Effector memory CD8-positive, alpha-beta T cell (primary cell): ENCODE measurements around the gene GJD4.

Source experiments
- ATAC-seq: fragments of 150-1000 bp; cut with Tn5 transposase; replicated peaks from 2 replicates; pipeline ENCODE4 v1.10.0; 2021; ENCODE audit warnings: mild to moderate bottlenecking, moderate library complexity
- DNase-seq, 3 experiments: peaks; one replicate each; pipeline ENCODE4 v3.0.0; 2021
- H3K27ac Mint-ChIP-seq, 2 donors: one replicate each; pipeline ENCODE4 v1.8.0; 2022; ENCODE audit warnings: mild to moderate bottlenecking in 2 of 2, mixed read lengths in 2 of 2, moderate library complexity in 2 of 2
- H3K27me3 Mint-ChIP-seq, 2 donors: one replicate each; pipeline ENCODE4 v1.8.0; 2022; ENCODE audit warnings: mixed read lengths in 2 of 2
- H3K36me3 Mint-ChIP-seq: one replicate; pipeline ENCODE4 v1.8.0; 2022; ENCODE audit warnings: mild to moderate bottlenecking, moderate library complexity, mixed read lengths; ENCODE audit not compliant: insufficient read depth
- H3K4me1 Mint-ChIP-seq, 2 donors: one replicate each; pipeline ENCODE4 v1.8.0; 2022; ENCODE audit warnings: low read depth in 2 of 2, mixed read lengths in 2 of 2
- H3K4me3 Mint-ChIP-seq, 2 donors: one replicate each; pipeline ENCODE4 v1.8.0; 2022; ENCODE audit warnings: mild to moderate bottlenecking in 2 of 2, mixed read lengths in 2 of 2, moderate library complexity in 2 of 2
- H3K9me3 Mint-ChIP-seq, 2 donors: one replicate each; pipeline ENCODE4 v1.8.0; 2022; ENCODE audit warnings: mixed read lengths in 2 of 2

GJD4 gene

DNA sequence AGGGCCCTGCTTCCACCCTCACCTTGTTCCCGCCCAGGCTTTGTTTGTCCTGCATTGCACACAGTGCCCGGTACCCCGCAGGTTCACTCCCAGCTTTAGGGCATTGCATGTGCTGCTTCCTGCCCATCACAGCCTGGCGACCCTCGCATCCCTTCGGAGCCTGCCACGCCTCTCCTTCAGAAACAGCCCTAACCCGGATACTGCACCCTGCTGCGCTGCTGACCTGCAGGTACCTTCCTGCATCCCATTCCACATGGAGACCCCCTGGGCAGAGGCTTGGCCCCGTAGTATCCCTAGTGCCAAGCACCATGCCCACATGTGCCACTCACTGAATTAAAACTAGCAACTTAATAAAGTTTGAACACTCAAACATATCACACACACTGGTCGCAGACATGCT, 19.8 kb upstream of the GJD4 start:
- no peak for DNase-seq
- no peak for ATAC-seq
- H3K9me3 Mint-ChIP-seq = no peaks in the 10 kb centered on the region
- no peak overlapping the region for H3K4me3 Mint-ChIP-seq
- no peak overlapping the region for H3K27ac Mint-ChIP-seq
- no peaks in the 10 kb centered on the region for H3K4me1 Mint-ChIP-seq
- no peaks in the 10 kb centered on the region for H3K36me3 Mint-ChIP-seq
- H3K27me3 Mint-ChIP-seq = peaks cover 23 to 50% of the 10 kb centered on the region in 2 donors

DNA sequence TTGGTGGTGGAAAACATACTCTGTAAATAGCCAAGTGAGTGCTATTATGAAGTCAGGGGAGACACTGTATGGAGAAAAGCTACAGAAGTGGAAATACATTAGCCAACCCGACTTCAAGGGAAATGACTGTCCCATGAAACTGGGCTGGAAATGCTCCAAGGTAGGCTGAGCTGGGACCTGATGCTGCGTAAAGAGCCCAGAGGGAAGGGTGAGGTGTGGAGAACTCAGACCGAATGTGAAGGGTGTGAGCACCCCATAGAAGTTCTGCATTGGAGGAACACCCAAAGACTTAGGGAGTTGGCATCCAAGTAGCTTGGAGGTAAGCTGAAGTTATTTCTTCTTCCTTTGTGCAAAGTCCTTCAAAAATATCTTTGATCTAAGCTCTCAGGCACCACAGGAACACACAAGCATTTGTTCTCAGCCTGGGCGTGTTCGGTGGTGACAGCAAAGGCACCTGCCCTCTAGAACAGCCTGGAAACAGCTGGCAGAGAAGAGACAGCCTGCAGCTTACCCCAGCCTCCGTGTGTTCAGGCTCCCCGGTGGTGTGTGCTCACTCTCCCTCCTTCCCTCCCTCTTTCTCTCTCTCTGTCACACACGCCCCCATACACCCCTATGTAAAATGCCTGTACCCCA, 19.1 kb upstream of the GJD4 start:
- Mint-ChIP-seq H3K4me3 (no peak overlapping the region), H3K9me3 (peaks cover 2 to 5% of the 10 kb centered on the region in 2 donors), H3K4me1 (no peaks in the 10 kb centered on the region), H3K27me3 (peaks cover 27 to 50% of the 10 kb centered on the region in 2 donors), H3K36me3 (no peaks in the 10 kb centered on the region), H3K27ac (no peak overlapping the region)
- no peak for DNase-seq
- ATAC-seq = no peak

DNA sequence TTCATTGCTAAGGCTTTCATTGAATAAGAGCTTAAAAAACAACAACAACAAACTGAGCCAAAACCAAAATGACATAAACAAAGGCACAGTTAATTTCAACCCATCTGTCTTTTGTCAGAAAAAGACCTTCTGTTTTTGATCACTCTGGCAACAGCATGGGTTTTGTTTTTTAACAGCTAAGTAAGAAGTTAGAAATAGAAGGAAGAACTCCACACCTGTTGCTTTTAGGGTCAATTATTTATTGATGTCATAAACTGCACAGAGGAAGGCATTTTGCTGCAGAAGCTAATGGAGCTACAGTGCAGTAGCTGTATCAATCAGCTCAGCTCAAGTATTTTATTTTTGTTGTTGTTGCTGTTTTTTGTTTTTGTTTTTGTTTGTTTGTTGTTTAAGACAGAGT, 16.3 kb upstream of the GJD4 start:
- no peaks in the 10 kb centered on the region for H3K4me1 Mint-ChIP-seq
- DNase-seq = no peak
- peaks cover 28 to 50% of the 10 kb centered on the region in 2 donors for H3K27me3 Mint-ChIP-seq
- peaks cover 2 to 7% of the 10 kb centered on the region in 2 donors for H3K9me3 Mint-ChIP-seq
- no peak for ATAC-seq
- H3K27ac Mint-ChIP-seq = no peak overlapping the region
- H3K36me3 Mint-ChIP-seq = no peaks in the 10 kb centered on the region
- H3K4me3 Mint-ChIP-seq = no peak overlapping the region

DNA sequence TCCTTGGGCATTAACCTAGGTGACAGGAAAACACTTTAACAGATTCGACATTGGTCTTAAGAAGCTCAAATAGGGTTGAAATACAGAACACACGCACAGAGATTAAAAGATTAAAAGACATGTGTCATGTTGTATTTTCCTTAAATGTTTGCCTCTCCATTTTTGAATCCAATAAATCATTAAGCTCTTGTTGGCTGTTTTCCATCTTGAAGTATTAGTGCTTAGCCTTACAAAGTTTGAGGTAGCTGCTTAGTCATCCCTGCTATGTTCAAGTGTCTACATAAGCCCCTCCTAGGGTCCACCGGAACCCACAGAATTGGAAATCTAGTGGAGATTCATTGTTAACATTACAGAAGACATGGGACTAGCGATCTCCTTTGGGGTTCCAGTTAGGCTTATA, 12.7 kb upstream of the GJD4 start:
- H3K27ac Mint-ChIP-seq = no peak overlapping the region
- no peak for DNase-seq
- no peak overlapping the region for H3K4me3 Mint-ChIP-seq
- H3K36me3 Mint-ChIP-seq = peaks cover 3% of the 10 kb centered on the region
- no peaks in the 10 kb centered on the region for H3K4me1 Mint-ChIP-seq
- peaks cover 2 to 7% of the 10 kb centered on the region in 2 donors for H3K9me3 Mint-ChIP-seq
- ATAC-seq = no peak
- H3K27me3 Mint-ChIP-seq = peaks cover 11 to 16% of the 10 kb centered on the region in 2 donors

DNA sequence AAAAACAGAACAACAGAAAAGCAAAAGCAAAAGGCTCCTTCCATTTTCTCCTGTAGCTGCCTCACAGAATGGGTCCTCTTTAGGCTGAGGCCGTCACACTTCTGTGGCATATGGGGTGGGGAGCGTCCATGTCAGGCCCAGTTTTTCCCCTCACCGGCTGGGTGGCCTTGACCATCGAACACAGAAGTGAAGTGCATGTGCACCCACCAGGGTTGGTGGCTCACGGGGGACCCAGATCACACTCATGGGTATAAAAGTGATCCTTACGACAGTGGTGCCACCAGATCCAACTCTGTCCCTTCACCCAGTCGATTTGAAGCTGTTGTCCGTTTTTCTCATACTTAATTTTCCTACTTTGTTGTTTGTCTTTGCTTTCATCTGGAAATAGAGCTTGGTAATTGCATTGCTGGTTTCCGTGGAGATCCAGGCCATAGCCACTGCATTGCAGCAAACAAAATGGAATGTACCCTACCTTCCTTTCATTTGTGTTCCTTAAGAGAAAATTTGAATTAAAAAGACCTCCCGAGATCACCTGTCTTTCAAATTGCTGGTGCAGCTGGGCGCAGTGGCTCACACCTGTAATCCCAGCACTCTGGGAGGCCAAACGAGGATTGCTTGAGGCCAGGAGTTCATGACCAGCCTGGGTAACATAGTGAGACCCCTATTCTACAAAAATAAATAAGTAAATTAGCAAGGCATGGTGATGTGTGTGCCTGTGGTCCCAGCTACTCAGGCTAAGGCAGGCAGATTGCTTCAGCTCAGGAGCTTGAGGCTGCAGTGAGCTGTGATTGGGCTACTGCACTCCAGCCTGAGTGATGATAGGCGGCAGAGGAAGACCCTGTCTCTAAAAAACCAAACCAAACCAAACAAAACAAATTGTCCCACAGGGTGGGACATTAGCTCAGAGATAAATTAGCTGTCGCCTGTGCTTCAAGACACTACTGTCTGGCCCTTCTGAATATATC, 10.7 kb upstream of the GJD4 start:
- Mint-ChIP-seq H3K4me3 (no peak overlapping the region), H3K27me3 (peaks cover 15 to 16% of the 10 kb centered on the region in 2 donors), H3K4me1 (no peaks in the 10 kb centered on the region), H3K9me3 (peaks cover 2 to 7% of the 10 kb centered on the region in 2 donors), H3K27ac (no peak overlapping the region), H3K36me3 (peaks cover 3% of the 10 kb centered on the region)
- no peak for ATAC-seq
- no peak for DNase-seq

DNA sequence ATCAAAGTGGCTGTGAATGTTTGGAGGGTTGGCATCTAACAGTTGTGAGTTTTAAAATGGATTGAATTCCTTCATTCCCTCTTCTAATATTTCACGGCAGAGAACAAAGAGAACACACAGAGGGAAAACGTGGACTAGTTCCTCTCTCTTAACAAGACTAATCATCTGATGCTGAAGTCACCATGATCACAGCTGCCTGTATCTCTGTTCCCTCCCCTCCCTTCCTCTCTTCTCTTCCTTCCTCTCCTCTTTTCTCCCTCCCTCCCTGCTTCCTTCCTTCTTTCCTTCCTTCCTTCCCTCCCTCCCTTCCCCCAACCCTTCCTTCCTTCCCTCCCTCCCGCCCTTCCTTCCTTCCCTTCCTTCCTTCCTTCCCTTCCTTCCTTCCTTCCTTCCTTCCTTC, 10.0 kb upstream of the GJD4 start:
- Mint-ChIP-seq H3K4me3 (no peak overlapping the region), H3K27me3 (peaks cover 22 to 23% of the 10 kb centered on the region in 2 donors)
- ATAC-seq = no peak

DNA sequence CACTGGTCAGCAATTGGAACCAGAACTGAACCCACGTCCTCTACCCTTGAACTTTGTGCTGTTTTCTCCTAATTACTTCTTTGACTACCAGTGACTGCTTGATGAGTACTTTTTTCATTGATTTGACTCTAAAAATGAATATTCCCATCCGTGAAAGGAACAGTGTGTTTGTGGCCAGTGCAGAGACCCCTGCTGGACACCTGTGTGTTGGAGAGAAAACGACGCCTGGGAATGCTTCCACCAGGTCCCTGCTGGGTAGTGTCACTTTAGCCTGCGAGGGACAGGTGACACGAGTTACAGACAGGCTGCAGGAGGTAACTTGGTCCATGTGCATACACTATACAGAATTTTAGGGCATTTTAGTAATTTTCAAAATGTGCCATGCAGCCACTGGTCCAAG, 6.8 kb upstream of the GJD4 start:
- no peak overlapping the region for H3K4me3 Mint-ChIP-seq
- no peak for ATAC-seq
- H3K27me3 Mint-ChIP-seq = peaks cover 33 to 48% of the 10 kb centered on the region in 2 donors
- no peaks in the 10 kb centered on the region for H3K9me3 Mint-ChIP-seq
- DNase-seq = no peak
- H3K36me3 Mint-ChIP-seq = peaks cover 3% of the 10 kb centered on the region
- no peaks in the 10 kb centered on the region for H3K4me1 Mint-ChIP-seq
- no peak overlapping the region for H3K27ac Mint-ChIP-seq

More for the DNA sequence above, 10.0 kb upstream of the GJD4 start:
- DNase-seq = no peak
- Mint-ChIP-seq H3K36me3 (peaks cover 3% of the 10 kb centered on the region), H3K27ac (no peak overlapping the region), H3K4me1 (no peaks in the 10 kb centered on the region), H3K9me3 (peaks cover 2 to 7% of the 10 kb centered on the region in 2 donors)

DNA sequence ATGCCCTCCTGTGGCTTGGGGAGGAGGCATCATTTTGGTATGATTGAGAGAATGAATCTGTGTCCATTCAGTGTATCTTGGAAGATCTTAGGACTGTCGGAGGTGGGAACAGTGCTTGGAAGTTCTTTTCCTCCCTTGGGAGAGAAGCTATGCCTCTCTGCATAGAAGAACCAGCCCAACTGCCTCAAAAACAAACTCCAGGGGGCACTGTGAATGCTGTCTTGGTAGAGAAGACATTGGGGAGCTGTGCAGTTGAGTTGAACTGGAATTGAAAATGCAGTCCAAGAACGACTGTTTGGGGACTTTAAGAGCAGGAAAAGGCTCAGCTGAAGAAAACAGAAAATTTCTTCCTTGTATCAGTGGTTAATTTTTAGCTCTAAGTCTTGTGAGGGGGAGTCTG, 4.9 kb upstream of the GJD4 start:
- Mint-ChIP-seq H3K9me3 (no peaks in the 10 kb centered on the region), H3K4me1 (no peaks in the 10 kb centered on the region), H3K4me3 (no peak overlapping the region), H3K27me3 (peaks cover 51 to 66% of the 10 kb centered on the region in 2 donors), H3K27ac (no peak overlapping the region), H3K36me3 (no peaks in the 10 kb centered on the region)
- no peak for ATAC-seq
- DNase-seq = no peak

DNA sequence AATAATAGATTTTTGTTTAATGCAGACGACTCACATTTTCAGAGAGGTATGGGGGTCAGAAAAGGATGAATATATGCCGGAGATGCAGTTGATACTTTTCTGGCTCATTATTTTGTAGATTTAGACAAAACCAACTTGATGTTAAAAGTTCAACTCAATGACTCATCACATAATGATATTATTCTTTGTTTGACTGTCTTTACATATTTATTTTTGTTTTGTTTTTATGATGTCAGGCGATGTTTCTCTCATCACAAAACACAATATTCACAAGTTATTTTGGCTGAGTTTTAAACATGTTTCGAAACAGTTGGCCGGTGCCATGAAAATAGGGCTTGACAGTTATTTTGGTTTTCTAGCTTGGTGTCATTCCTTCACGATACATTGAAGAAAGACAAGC, 1.3 kb downstream of the GJD4 start:
- ATAC-seq (no peak), DNase-seq (no peak)
- H3K4me3 Mint-ChIP-seq = no peak overlapping the region
- no peaks in the 10 kb centered on the region for H3K9me3 Mint-ChIP-seq
- no peaks in the 10 kb centered on the region for H3K36me3 Mint-ChIP-seq
- peaks cover 0 to 5% of the 10 kb centered on the region in 2 donors for H3K4me1 Mint-ChIP-seq
- peaks cover 41 to 68% of the 10 kb centered on the region in 2 donors for H3K27me3 Mint-ChIP-seq
- H3K27ac Mint-ChIP-seq = no peak overlapping the region

DNA sequence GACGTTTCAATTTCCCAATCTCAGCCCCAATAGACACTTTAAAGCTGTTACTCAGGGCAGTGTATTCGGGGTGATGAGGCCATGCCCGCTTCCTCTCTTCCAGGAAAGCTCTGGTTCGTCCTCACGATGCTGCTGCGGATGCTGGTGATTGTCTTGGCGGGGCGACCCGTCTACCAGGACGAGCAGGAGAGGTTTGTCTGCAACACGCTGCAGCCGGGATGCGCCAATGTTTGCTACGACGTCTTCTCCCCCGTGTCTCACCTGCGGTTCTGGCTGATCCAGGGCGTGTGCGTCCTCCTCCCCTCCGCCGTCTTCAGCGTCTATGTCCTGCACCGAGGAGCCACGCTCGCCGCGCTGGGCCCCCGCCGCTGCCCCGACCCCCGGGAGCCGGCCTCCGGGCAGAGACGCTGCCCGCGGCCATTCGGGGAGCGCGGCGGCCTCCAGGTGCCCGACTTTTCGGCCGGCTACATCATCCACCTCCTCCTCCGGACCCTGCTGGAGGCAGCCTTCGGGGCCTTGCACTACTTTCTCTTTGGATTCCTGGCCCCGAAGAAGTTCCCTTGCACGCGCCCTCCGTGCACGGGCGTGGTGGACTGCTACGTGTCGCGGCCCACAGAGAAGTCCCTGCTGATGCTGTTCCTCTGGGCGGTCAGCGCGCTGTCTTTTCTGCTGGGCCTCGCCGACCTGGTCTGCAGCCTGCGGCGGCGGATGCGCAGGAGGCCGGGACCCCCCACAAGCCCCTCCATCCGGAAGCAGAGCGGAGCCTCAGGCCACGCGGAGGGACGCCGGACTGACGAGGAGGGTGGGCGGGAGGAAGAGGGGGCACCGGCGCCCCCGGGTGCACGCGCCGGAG, 2.6 kb downstream of the GJD4 start:
- no peak for DNase-seq
- H3K4me1 Mint-ChIP-seq = peaks cover 0 to 5% of the 10 kb centered on the region in 2 donors
- H3K9me3 Mint-ChIP-seq = no peaks in the 10 kb centered on the region
- no peaks in the 10 kb centered on the region for H3K36me3 Mint-ChIP-seq
- peaks cover 50 to 75% of the 10 kb centered on the region in 2 donors for H3K27me3 Mint-ChIP-seq
- ATAC-seq = no peak
- H3K27ac Mint-ChIP-seq = no peak overlapping the region
- H3K4me3 Mint-ChIP-seq = peak overlapping the region; percentile 67 to 69

DNA sequence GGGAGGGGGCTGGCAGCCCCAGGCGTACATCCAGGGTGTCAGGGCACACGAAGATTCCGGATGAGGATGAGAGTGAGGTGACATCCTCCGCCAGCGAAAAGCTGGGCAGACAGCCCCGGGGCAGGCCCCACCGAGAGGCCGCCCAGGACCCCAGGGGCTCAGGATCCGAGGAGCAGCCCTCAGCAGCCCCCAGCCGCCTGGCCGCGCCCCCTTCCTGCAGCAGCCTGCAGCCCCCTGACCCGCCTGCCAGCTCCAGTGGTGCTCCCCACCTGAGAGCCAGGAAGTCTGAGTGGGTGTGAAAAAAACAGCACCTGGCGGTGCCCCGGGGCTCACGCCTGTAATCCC, 3.2 kb downstream of the GJD4 start:
- Mint-ChIP-seq H3K36me3 (no peaks in the 10 kb centered on the region), H3K27me3 (peaks cover 48 to 71% of the 10 kb centered on the region in 2 donors), H3K4me3 (peak overlapping the region in 1 of 2 donors; percentile 27), H3K9me3 (no peaks in the 10 kb centered on the region), H3K4me1 (peaks cover 0 to 5% of the 10 kb centered on the region in 2 donors), H3K27ac (no peak overlapping the region)
- no peak for ATAC-seq
- no peak for DNase-seq

DNA sequence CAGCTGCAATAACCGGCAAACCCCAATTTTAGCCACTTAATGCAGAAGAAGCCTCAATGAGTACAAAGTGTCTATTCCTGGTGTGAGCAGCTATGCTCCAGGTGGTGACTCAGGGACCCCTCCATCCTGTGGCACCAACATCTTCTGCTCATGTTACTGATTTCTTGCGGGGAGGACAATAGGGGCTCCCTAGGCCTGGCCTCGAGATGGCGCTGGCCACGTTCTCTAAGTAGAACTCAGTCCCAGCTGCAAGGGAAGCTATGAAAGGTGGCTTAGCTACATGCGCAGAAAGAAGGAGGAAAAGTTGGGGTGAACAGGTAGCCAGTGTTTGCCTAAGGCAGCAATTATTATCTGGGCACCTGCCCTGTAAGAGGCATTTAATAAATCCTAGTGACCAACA, 6.6 kb downstream of the GJD4 start:
- no peaks in the 10 kb centered on the region for H3K36me3 Mint-ChIP-seq
- ATAC-seq (no peak), DNase-seq (no peak)
- H3K4me1 Mint-ChIP-seq = peaks cover 0 to 5% of the 10 kb centered on the region in 2 donors
- no peaks in the 10 kb centered on the region for H3K9me3 Mint-ChIP-seq
- no peak overlapping the region for H3K4me3 Mint-ChIP-seq
- no peak overlapping the region for H3K27ac Mint-ChIP-seq
- H3K27me3 Mint-ChIP-seq = peaks cover 37 to 78% of the 10 kb centered on the region in 2 donors

DNA sequence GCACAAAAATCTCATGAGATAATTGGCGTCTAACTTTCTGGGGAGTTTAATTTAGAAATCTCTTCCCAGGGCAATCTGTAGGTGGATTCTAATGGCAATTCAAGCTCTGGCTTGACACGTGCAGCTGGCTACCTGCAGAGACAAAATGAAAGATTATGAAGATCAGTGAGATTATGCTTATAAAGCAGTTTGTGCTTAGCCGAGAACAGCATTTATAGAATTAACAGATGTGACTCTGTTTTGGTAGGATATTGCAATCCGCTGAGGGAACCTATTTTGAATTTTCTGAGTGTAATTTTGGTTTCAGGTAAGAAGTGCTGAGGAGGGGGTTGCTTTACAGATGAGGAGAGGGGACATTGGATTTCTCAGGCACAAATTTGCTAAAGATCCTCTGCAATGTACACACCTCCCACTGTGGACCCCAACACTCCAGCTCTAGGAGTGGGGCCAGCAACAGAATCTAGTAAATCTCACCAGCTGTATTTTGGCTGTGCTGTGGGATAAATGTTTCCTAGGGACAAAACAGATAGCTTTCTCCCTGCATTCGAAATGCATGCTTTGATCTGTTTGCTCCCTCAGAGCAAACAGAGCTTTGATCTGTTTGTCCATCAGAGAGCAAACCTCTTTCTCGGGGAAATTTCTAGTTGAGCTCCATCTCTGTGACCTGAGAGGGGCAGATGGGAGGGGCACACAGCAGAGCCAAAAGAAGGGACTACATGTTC, 7.4 kb downstream of the GJD4 start:
- Mint-ChIP-seq H3K36me3 (no peaks in the 10 kb centered on the region), H3K27ac (no peak overlapping the region), H3K9me3 (no peaks in the 10 kb centered on the region), H3K4me3 (no peak overlapping the region), H3K27me3 (peaks cover 31 to 71% of the 10 kb centered on the region in 2 donors), H3K4me1 (peaks cover 0 to under 1% of the 10 kb centered on the region in 2 donors)
- ATAC-seq (no peak), DNase-seq (no peak)
